ENCODE measurements around the gene SATB1.

GRCh38 chr3:18428036-18428435 is 2.9 kb upstream of the SATB1 start:
- TF ChIP-seq REST (IDR thresholded peaks at IDR 0.05; ENCODE audit: borderline replicate concordance) (no peak), TAF1 (IDR thresholded peaks at IDR 0.05; ENCODE audit: low read depth) (no peak), CTCF (IDR thresholded peaks at IDR 0.05; ENCODE audit: poor library complexity, severe bottlenecking) (no peak), SMC3 (conservative IDR thresholded peaks at IDR 0.05; ENCODE audit: poor library complexity) (no peak), POLR2AphosphoS5 (IDR thresholded peaks at IDR 0.05) (no peak), EZH2 (IDR thresholded peaks at IDR 0.05; ENCODE audit: borderline replicate concordance, insufficient read depth, low read length, poor library complexity, severe bottlenecking) (no peak)
